GM12875 (cell line): ENCODE results near the gene PROP1.
"Not testable (repeated sequence)": the region's sequence is repeated elsewhere in the genome, so short reads cannot be mapped to it uniquely, and the experiment has no call there.

ENCODE experiments used
- H3K4me3 ChIP-seq: one replicate; pipeline ENCODE4 v1.5.1; 2011; ENCODE audit warnings: low read depth, low read length, control low read depth
- CTCF ChIP-seq: IDR thresholded peaks from 2 replicates; pipeline ENCODE4 v1.5.1; 2011; ENCODE audit warnings: low read depth, mild to moderate bottlenecking, control low read depth, inconsistent platforms, low read length, moderate library complexity, borderline replicate concordance; ENCODE audit not compliant: insufficient read depth

Gene PROP1

DNA sequence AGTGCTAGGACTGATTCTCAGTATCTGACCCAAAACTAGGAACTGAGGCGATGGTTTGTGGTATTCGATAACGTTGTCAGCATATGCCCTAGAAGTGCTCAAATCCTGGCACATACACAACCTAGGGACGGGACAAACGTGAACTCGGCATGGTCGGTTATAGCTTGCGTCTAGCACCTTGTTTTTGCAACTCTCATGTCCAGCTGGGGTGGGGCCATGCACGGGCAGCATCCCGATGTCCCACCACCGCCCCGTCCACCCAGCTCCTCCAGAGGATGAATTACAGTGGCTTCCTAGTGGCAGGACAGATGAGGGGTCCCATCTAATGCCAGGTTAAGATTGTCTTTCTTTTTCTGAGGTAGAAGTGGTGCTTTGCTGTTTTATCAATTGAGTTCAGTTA, 31.6 kb downstream of the PROP1 start:
- no peak for TF ChIP-seq CTCF
- no peak overlapping the region for H3K4me3 ChIP-seq

DNA sequence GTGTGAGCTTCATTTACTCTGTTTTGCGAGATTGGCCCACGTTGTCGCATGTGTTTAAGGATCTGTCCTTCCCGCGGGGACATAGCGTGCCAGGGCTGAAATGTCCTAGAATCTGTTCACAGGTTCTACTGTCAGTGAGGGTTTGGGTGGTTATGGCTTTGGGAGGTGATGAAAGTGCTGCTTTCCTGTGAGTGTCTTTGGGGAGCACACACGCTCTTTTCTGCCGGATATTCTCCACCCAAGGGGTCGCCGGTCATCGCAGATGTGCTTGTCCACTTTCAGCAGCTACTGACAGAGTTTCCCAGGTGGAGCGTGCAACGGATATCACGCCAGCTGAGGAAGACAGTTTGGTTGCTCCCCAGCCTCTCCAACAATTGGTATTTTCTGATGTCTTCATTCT, 32.1 kb downstream of the PROP1 start:
- no peak overlapping the region for H3K4me3 ChIP-seq
- TF ChIP-seq CTCF, result no peak

DNA sequence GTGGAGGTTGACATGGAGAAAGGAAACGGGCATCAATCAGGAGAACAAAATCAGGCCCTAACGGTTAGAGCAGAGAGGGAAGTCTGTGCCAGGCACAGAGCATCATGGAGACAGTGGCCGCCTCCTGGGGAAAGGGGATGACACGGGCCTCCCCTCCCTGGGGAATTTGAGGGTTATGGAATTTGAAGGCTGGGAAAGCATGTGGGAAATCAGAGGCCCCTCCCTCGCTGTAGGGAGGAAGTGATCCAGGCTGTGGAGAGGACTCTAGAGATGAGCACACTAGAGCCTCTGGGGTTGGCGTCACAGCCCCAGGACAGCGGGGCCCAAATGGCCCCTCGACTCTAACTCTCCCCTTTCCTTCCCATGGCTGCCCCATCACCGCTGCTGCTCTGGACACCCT, 36.7 kb downstream of the PROP1 start:
- TF ChIP-seq CTCF, result no peak
- H3K4me3 ChIP-seq, result no peak overlapping the region

DNA sequence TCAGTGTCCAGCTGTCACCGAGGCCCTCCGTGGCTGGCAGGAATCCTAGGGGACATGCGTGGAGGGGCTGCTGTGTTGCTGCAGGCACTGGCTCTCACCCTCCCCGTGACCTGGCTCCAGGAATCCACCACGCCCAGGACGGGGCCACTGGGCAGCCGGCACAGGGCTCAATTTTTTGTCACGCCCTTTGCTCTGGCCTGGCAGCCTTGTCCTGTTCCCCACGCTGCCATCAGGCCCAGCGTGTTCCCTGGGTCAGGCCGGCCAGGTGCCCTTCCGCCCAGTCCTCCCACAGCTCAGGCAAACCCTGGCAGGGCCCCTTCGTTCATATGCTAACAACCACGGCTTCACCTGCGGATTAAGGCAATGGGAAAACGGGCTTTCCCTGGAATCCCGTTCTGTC, 37.3 kb downstream of the PROP1 start:
- H3K4me3 ChIP-seq, result no peak overlapping the region
- TF ChIP-seq CTCF, result no peak

GRCh38 chr5:177957241-177957640, 38.8 kb downstream of the PROP1 start:
- H3K4me3 ChIP-seq, result no peak overlapping the region
- no peak for TF ChIP-seq CTCF

DNA sequence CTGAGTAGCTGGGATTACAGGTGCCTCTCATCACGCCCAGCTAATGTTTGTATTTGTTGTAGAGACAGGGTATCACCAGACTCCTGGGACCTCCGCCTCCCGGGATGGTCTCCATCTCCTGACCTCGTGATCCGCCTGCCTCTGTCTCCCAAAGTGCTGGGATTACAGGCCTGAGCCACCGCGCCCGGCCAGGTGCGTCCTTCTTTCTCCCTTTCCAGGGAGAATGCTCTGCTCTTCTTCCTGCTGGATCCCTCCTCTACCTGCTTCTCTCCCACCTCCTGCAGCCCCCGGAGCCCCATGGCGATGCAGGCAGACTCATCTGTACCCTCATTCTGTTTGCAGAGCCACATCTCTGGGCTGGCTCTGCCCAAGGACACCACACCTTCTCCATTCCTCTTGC, 42.9 kb downstream of the PROP1 start:
- H3K4me3 ChIP-seq, result not testable (repeated sequence)

GRCh38 chr5:177949656-177950055, 46.4 kb downstream of the PROP1 start:
- H3K4me3 ChIP-seq, result not testable (repeated sequence)

DNA sequence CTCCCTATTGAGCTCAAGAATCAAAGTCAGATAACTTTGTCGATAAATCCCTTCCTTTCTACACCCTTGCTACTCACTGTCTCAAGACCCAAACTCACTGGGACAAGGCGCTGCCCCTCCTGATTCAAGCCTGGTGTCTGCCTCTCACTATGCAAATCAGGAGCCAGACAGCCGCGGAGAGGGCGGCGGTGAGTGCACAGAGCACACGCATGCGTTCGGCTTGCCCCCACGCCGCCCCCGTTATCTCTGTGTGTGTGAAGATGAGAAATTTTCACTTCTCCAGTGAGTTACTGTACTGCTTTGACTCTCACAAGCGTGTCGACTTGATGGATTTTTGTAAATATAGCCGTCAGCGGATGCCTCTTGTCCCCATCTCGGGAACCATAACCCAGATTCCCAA, 47.0 kb downstream of the PROP1 start:
- not testable (repeated sequence) for H3K4me3 ChIP-seq

DNA sequence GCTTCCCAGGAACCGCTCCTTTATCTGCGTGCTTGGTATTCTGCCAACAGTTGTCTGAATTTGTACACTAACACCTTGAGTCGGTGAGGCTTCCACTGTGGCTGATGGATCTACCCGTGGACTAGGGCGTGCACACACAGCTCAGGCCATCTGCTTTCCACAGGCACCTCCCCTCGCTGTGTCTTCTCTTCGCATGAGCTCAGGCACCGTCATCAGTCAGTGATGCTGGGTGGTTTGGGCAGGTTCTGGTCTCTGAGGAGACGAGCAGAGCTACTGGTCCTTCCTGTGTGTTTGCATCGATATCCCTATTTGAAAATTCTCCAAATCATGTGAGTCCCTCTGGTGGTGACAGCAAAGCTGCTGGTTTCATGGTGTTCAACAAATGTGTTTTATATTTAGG, 48.1 kb downstream of the PROP1 start:
- H3K4me3 ChIP-seq, result not testable (repeated sequence)

DNA sequence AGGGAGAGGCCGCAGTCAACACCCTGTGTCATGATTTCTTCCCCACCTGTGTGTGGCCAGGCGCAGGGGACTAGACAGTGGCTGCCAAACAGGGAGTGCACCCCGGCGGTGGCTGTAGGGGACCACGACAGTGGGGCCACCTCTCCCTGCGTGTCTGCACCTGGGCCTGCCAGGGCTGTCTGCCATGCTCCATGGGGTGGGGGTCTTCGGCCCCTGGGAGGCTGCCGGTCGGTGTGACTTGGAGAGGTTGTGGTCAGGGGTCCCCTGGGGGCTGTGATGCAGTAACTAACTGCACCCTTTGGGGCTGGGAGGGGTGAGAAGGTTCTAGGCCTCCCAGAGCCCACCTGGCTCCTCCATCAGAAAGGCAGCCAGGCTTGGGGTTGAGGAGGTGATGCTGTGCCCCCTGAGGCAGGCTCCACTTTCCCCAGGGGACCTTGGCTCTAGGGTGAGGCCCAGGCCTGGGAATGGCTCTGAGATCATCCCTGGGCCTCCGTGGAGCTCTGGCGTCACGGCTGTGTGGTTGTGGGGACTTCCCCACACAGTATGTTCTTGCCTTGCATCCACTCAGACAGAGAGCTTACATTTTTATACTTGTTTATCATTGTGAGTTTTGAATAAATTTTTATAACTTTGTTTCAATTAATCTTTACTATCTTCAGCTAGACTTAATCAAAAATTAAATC, 50.3 kb downstream of the PROP1 start:
- H3K4me3 ChIP-seq, result not testable (repeated sequence)

- not testable (repeated sequence) for H3K4me3 ChIP-seq
Measured at GRCh38 chr5:177945145-177945544, 50.9 kb downstream of the PROP1 start.

GRCh38 chr5:177943805-177944736, 52.0 kb downstream of the PROP1 start:
- H3K4me3 ChIP-seq, result peak overlapping the region; percentile 54

GRCh38 chr5:177942896-177943295, 53.1 kb downstream of the PROP1 start:
- H3K4me3 ChIP-seq, result not testable (repeated sequence)
